Measurements from ENCODE around the gene GLCCI1.

GLCCI1 gene

GRCh38 chr7:8035647-8036518, 67.3 kb downstream of the GLCCI1 start:
- no peak for TF ChIP-seq GATA3 (IDR thresholded peaks at IDR 0.05; ENCODE audit: low read depth, low read length)
- no peak for TF ChIP-seq GATA2 (IDR thresholded peaks at IDR 0.05; ENCODE audit: low read depth, low read length)

DNA sequence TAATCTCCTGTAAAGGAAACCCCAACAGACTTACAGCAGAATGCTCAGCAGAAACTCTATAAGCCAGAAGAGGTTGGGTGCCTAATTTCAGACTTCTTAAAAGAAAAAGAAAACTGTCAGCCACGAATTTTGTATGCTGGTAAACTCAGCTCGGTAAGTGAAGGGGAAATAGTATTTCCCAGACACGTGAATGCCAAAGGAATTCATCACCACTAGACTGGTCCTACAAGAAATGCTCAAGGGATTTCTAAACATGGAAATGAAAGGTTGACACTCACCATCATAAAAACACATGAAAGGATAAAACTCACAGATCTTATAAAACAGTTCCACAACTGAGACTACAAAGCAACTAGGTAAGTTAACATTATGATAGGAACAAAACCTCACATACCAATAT, 68.6 kb downstream of the GLCCI1 start:
- TF ChIP-seq GATA2 (IDR thresholded peaks at IDR 0.05; ENCODE audit: low read depth, low read length), result no peak

DNA sequence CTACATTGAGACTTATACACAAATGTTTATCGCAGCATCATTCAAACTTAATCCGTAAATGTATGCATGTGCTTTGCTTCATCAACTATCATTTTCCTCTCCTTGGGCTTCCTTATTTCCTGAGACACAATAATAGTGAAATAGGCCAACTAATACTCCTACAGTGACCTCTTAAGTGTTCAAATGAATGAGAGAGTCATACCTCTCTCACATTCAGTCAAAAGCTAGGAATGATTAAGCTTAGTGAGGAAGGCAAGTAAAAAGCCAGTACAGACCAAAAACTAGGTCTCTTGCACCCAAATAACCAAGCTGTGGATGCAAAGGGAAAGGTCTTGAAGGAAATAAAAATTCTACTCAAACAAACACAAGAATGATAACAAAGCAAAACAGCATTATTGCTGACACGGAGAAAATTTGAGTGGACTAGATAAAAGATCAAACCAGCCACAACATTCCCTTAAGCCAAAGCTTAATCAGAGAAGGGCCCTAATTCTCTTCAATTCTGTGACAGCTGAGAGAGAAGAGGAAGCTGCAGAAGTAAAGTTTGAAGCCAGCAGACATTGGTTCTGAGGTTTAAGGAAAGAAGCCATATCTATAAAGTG, 72.3 kb downstream of the GLCCI1 start:
- TF ChIP-seq GATA2 (IDR thresholded peaks at IDR 0.05; ENCODE audit: low read depth, low read length), result no peak
- TF ChIP-seq GATA3 (IDR thresholded peaks at IDR 0.05; ENCODE audit: low read depth, low read length), result no peak

- TF ChIP-seq GATA2 (IDR thresholded peaks at IDR 0.05; ENCODE audit: low read depth, low read length), result no peak
- TF ChIP-seq GATA3 (IDR thresholded peaks at IDR 0.05; ENCODE audit: low read depth, low read length), result no peak
These were observed 74.4 kb downstream of the GLCCI1 start for GRCh38 chr7:8042796-8043535.

DNA sequence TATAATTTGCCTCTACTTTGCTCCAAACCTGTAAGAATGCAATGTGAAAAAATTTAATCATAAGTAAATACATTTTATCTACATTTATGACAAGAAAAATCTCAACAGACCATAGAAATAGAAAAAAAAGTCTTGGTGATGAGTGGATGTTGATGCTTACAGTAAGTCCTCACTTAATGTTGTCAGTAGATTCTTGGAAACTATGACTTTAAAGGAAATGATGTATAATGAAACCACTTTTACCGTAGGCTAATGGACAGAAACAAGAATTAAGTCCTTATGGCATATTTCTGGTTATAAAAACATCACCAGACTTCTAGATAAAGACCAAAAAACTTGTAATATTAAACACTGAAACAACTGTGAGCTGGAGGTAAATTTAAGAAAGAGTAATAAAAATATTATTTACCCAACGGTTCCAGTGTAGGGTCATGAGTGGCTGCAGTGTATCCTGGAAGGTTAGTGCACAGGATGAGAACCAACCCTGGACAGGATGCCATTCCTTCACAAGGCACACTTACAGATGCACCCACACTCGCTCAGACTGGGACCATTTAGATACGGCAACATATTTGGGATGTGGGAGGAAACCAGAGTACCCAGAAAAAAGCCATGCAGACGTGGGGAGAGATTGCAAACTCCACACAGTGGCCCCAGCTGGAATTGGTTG, 76.3 kb downstream of the GLCCI1 start:
- TF ChIP-seq GATA2 (IDR thresholded peaks at IDR 0.05; ENCODE audit: low read depth, low read length) (no peak), GATA3 (IDR thresholded peaks at IDR 0.05; ENCODE audit: low read depth, low read length) (no peak)

DNA sequence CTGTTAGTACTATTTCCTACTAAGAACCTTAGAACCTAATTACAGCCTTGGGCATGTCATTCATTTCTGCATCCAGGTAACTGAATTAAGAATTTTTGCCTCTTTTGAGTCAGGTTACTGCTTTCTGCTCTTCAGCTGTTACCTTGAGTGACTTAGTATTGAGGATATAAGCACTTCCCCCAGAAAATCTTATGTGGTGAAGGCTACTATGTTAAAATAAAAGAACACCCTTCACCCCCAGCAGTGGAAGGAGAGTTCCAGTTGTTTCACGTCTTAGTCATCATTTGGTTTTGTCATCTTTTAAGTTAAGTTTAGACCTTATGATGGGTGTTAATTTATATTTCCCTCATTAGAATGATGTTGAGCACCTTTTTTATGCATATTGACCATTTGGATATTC, 82.8 kb downstream of the GLCCI1 start:
- no peak for TF ChIP-seq GATA3 (IDR thresholded peaks at IDR 0.05; ENCODE audit: low read depth, low read length)
- no peak for TF ChIP-seq GATA2 (IDR thresholded peaks at IDR 0.05; ENCODE audit: low read depth, low read length)

DNA sequence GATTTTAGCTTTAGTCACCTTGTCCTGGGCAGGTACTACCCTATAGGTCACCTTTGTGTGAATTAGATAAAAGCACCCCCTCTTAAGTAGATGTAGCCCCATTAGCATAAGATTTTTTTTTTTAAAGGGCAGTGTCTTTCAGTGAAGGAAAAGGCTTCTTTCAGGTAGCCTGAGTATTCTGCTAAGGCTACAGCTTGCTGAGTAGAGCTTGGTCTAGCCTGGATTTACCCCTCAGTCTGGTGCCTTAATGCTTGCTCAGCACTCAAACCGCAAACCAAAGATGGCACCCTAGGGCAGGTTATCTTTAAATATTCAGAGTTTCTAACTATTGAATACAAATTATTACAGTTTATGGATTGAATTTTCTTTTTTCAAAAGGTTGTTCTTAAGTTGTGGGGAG, 83.4 kb downstream of the GLCCI1 start:
- TF ChIP-seq GATA2 (IDR thresholded peaks at IDR 0.05; ENCODE audit: low read depth, low read length), result no peak

DNA sequence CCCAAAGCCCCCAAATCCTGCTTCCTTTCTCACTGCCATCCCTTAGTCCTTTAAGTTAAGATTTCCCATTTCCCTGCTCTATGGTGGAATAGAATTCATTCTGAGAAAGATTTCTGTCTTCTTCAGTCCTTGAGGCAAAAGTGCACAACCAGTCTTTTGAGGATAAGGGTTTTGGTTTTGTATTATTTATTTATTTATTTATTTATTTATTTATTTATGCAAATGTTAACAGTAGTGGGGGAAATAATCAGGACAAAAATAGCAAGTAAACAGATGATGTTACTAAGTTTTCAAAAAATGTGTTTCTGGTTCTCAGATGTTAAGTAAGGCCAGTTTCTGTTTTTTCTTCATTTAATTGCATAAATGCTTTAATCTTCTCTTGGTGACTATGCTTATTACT, 84.2 kb downstream of the GLCCI1 start:
- TF ChIP-seq GATA2 (IDR thresholded peaks at IDR 0.05; ENCODE audit: low read depth, low read length), result no peak
- TF ChIP-seq GATA3 (IDR thresholded peaks at IDR 0.05; ENCODE audit: low read depth, low read length), result no peak

- TF ChIP-seq GATA3 (IDR thresholded peaks at IDR 0.05; ENCODE audit: low read depth, low read length), result no peak
- no peak for TF ChIP-seq GATA2 (IDR thresholded peaks at IDR 0.05; ENCODE audit: low read depth, low read length)
These were observed 87.8 kb downstream of the GLCCI1 start for GRCh38 chr7:8056439-8056838.

GRCh38 chr7:8057566-8057965, 89.0 kb downstream of the GLCCI1 start:
- no peak for TF ChIP-seq GATA3 (IDR thresholded peaks at IDR 0.05; ENCODE audit: low read depth, low read length)
- TF ChIP-seq GATA2 (IDR thresholded peaks at IDR 0.05; ENCODE audit: low read depth, low read length), result no peak

- TF ChIP-seq GATA3 (IDR thresholded peaks at IDR 0.05; ENCODE audit: low read depth, low read length) (no peak; the same call in 1 of the 2 replicates), GATA2 (IDR thresholded peaks at IDR 0.05; ENCODE audit: low read depth, low read length) (no peak)
These were observed 89.7 kb downstream of the GLCCI1 start for GRCh38 chr7:8058322-8058721.

- TF ChIP-seq GATA2 (IDR thresholded peaks at IDR 0.05; ENCODE audit: low read depth, low read length) (no peak), GATA3 (IDR thresholded peaks at IDR 0.05; ENCODE audit: low read depth, low read length) (no peak)
These were observed 90.3 kb downstream of the GLCCI1 start for GRCh38 chr7:8058852-8059251.

- TF ChIP-seq GATA2 (IDR thresholded peaks at IDR 0.05; ENCODE audit: low read depth, low read length) (no peak), GATA3 (IDR thresholded peaks at IDR 0.05; ENCODE audit: low read depth, low read length) (no peak)
These were observed 91.6 kb downstream of the GLCCI1 start for GRCh38 chr7:8060241-8060640.

GRCh38 chr7:8063706-8064297, 95.2 kb downstream of the GLCCI1 start:
- no peak for TF ChIP-seq GATA3 (IDR thresholded peaks at IDR 0.05; ENCODE audit: low read depth, low read length)
- TF ChIP-seq GATA2 (IDR thresholded peaks at IDR 0.05; ENCODE audit: low read depth, low read length), result no peak

Data from SH-SY5Y (cell line).